Measurements from ENCODE around the gene LSM14A. TPM values are rescaled to one million over a fixed set of nuclear protein-coding genes. Genes with fewer than 3 reads are reported as not detected.

The LSM14A gene
- total RNA-seq, result 100 to 1,000 TPM; 106 to 129 (median 126) TPM

GRCh38 chr19:34171877-34172660 is at the start of gene LSM14A:
Gene LSM14A, plus strand, starts transcription at chr19:34172504. Its CDS starts 139 bp downstream, at chr19:34172643.
- Histone ChIP-seq H3K4me1 (peaks cover 0 to 16% of the 10 kb centered on the region in 2 donors), H3K4me3 (peak within 1 kb of the TSS; percentile 92 to 98 (median 97)), H3K36me3 (no peaks in the 10 kb centered on the region), H3K27me3 (no peaks in the 10 kb centered on the region), H3K27ac (peak within 1 kb of the TSS; percentile 99 to 100), H3K9me3 (no peaks in the 10 kb centered on the region)
- DNase-seq (ENCODE audit: low spot score in 2 of 2), result peak; percentile 91 to 92
- peak; percentile 60 to 82 (median 71) for TF ChIP-seq POLR2AphosphoS5 (IDR thresholded peaks at IDR 0.05)
- TF ChIP-seq, protein P1, sequence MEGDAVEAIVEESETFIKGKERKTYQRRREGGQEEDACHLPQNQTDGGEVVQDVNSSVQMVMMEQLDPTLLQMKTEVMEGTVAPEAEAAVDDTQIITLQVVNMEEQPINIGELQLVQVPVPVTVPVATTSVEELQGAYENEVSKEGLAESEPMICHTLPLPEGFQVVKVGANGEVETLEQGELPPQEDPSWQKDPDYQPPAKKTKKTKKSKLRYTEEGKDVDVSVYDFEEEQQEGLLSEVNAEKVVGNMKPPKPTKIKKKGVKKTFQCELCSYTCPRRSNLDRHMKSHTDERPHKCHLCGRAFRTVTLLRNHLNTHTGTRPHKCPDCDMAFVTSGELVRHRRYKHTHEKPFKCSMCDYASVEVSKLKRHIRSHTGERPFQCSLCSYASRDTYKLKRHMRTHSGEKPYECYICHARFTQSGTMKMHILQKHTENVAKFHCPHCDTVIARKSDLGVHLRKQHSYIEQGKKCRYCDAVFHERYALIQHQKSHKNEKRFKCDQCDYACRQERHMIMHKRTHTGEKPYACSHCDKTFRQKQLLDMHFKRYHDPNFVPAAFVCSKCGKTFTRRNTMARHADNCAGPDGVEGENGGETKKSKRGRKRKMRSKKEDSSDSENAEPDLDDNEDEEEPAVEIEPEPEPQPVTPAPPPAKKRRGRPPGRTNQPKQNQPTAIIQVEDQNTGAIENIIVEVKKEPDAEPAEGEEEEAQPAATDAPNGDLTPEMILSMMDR (IDR thresholded peaks at IDR 0.05), result no peak
- peak; percentile 11 for TF ChIP-seq POLR2A (IDR thresholded peaks at IDR 0.05)
- intact Hi-C loops (cut with DNase I; ENCODE audit: low total_unique reads), result no loop called here

DNA sequence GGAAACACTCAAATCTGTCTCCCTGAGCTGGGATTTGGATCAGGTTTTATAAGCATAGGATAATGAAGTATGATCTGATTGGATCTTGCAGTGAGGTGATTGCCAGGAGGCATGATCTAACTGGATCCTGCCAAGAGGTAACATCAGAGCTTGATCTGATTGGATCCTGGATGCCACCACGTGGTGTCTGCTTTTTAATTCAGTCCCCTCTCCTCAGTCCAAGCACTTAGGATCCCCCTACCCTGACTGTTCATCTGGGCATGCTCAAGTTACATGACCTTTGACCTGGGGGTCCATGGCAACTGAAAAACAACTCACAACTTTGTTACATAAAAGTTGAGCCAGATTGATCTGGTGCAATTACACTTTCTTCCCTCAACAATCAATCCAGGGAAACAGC is 47.5 kb upstream of the LSM14A start:
- intact Hi-C loops (cut with DNase I; ENCODE audit: low total_unique reads), result no loop called here
- Histone ChIP-seq H3K4me1 (no peaks in the 10 kb centered on the region), H3K27ac (no peak overlapping the region), H3K27me3 (no peaks in the 10 kb centered on the region), H3K36me3 (no peaks in the 10 kb centered on the region), H3K4me3 (no peak overlapping the region), H3K9me3 (no peaks in the 10 kb centered on the region)
- TF ChIP-seq POLR2A (IDR thresholded peaks at IDR 0.05) (no peak), POLR2AphosphoS5 (IDR thresholded peaks at IDR 0.05) (no peak)
- TF ChIP-seq, protein P1 (IDR thresholded peaks at IDR 0.05), result no peak
- no peak for DNase-seq (ENCODE audit: low spot score in 2 of 2)

DNA sequence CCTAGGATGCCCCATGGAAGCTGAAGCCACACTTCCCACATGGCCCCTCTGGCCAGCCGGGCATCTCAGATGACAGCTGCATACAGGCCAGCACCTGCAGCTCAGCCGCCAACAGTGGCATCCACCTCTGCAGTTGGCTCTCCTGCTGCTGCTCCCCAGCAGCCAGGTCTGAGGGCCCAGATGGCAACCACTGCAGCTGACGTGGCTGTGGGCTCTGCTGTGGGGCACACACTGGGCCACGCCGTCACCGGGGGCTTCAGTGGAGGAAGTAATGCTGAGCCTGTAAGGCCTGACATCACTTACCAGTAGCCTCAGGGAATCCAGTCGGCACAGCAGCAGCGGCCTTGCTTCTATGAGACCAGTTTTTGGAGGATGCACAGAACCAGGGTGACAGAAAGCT is 45.3 kb upstream of the LSM14A start:
- intact Hi-C loops (cut with DNase I; ENCODE audit: low total_unique reads), result no loop called here
- no peaks in the 10 kb centered on the region for H3K36me3 ChIP-seq
- no peaks in the 10 kb centered on the region for H3K27me3 ChIP-seq
- no peaks in the 10 kb centered on the region for H3K9me3 ChIP-seq
- no peak for DNase-seq (ENCODE audit: low spot score in 2 of 2)
- H3K4me1 ChIP-seq, result no peaks in the 10 kb centered on the region
- H3K27ac ChIP-seq, result no peak overlapping the region
- no peak overlapping the region for H3K4me3 ChIP-seq
- no peak for TF ChIP-seq POLR2AphosphoS5 (IDR thresholded peaks at IDR 0.05)
- TF ChIP-seq, protein P1 (IDR thresholded peaks at IDR 0.05), result no peak

DNA sequence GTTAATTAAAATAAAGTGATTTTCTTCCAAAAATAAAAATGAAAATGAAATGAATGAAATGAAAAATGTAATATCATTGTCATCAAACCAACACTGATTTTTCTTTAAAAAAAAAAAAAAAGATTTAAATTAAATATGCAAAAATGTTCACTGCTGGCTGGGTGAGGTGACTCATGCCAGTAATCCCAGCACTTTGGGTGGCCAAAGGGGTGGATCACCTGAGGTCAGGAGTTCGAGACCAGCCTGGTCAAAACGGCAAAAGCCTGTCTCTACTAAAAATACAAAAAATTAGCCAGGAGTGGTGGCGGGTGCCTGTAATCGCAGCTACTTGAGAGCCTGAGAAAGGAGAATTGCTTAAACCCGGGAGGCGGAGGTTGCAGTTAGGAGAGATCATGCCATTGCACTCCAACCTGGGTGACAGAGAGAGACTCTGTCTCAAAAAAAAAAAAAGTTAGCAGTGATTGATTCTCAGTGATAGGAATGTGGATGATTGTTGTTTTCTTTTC is 44.6 kb upstream of the LSM14A start:
- Histone ChIP-seq H3K9me3 (no peaks in the 10 kb centered on the region), H3K27me3 (no peaks in the 10 kb centered on the region), H3K4me3 (no peak overlapping the region), H3K4me1 (no peaks in the 10 kb centered on the region), H3K36me3 (no peaks in the 10 kb centered on the region), H3K27ac (no peak overlapping the region)
- intact Hi-C loops (cut with DNase I; ENCODE audit: low total_unique reads), result no loop called here
- no peak for DNase-seq (ENCODE audit: low spot score in 2 of 2)
- TF ChIP-seq, protein P1 (IDR thresholded peaks at IDR 0.05), result no peak
- no peak for TF ChIP-seq POLR2AphosphoS5 (IDR thresholded peaks at IDR 0.05)
- no peak for TF ChIP-seq POLR2A (IDR thresholded peaks at IDR 0.05)

DNA sequence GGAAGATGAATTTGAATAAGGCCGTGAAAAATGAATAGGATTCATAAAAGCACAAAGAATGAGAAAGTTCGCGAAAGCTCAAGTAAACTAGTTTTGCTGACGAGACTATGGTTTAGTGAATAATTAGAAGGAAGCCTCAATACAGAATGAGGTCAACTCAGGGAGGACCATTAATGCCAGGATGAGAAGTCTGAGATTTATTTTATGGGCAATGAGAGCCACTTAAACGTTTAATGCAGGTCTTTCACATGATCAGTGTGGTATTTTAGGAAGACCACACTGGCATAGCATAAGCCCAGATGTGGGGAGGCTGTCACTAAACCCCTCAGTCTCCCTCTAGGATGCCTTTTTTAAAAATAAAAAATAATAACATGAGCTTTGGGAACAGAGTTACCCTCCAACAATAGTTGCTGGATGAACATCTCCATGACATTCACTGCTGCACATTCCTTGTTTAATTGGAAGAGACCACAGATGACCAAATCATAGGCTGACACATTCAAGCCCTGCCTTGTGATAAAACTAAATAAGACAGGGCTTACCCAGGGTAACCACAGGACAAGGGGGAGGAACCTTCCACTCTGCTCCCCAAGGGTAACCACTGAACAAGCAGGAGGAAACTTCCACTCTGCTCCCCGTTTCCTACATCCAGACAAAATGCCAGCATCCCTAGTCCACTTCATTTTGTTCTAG is 43.6 kb upstream of the LSM14A start:
- TF ChIP-seq POLR2A (IDR thresholded peaks at IDR 0.05), result no peak
- TF ChIP-seq POLR2AphosphoS5 (IDR thresholded peaks at IDR 0.05), result no peak
- TF ChIP-seq, protein P1 (IDR thresholded peaks at IDR 0.05), result no peak
- no peaks in the 10 kb centered on the region for H3K4me1 ChIP-seq
- no peak overlapping the region for H3K4me3 ChIP-seq
- no peak overlapping the region for H3K27ac ChIP-seq
- no peaks in the 10 kb centered on the region for H3K9me3 ChIP-seq
- no peaks in the 10 kb centered on the region for H3K36me3 ChIP-seq
- intact Hi-C loops (cut with DNase I; ENCODE audit: low total_unique reads), result no loop called here
- no peaks in the 10 kb centered on the region for H3K27me3 ChIP-seq
- DNase-seq (ENCODE audit: low spot score in 2 of 2), result no peak

Data from breast epithelium (tissue), 4 donors.